ENCODE data around the gene TCF15.

- no peak for TF ChIP-seq TAF1 (IDR thresholded peaks at IDR 0.05; ENCODE audit: borderline replicate concordance, insufficient read depth, low read length)
- TF ChIP-seq SIN3A (IDR thresholded peaks at IDR 0.05; ENCODE audit: borderline replicate concordance, insufficient read depth, low read length) = no peak
- TF ChIP-seq FOXP2 (optimal IDR thresholded peaks at IDR 0.05; ENCODE audit: borderline replicate concordance, extremely low read depth, extremely low read length, insufficient read depth) = no peak
- no peak for TF ChIP-seq POLR2AphosphoS5 (IDR thresholded peaks at IDR 0.05; ENCODE audit: low read depth, low read length)
These were observed 27.9 kb downstream of the TCF15 start for GRCh38 chr20:582204-582603.

Measured in PFSK-1 (cell line).